Right kidney (tissue), 9 donors: ENCODE measurements around the gene AKNA.

Source experiments
- DNase-seq: peaks from one replicate; pipeline ENCODE4 v3.0.0-alpha.2; 2016
- long read RNA-seq, 8 donors: transcript quantifications; one replicate each; lab custom pipeline, GENCODE V29; 2026

The AKNA gene, protein sequence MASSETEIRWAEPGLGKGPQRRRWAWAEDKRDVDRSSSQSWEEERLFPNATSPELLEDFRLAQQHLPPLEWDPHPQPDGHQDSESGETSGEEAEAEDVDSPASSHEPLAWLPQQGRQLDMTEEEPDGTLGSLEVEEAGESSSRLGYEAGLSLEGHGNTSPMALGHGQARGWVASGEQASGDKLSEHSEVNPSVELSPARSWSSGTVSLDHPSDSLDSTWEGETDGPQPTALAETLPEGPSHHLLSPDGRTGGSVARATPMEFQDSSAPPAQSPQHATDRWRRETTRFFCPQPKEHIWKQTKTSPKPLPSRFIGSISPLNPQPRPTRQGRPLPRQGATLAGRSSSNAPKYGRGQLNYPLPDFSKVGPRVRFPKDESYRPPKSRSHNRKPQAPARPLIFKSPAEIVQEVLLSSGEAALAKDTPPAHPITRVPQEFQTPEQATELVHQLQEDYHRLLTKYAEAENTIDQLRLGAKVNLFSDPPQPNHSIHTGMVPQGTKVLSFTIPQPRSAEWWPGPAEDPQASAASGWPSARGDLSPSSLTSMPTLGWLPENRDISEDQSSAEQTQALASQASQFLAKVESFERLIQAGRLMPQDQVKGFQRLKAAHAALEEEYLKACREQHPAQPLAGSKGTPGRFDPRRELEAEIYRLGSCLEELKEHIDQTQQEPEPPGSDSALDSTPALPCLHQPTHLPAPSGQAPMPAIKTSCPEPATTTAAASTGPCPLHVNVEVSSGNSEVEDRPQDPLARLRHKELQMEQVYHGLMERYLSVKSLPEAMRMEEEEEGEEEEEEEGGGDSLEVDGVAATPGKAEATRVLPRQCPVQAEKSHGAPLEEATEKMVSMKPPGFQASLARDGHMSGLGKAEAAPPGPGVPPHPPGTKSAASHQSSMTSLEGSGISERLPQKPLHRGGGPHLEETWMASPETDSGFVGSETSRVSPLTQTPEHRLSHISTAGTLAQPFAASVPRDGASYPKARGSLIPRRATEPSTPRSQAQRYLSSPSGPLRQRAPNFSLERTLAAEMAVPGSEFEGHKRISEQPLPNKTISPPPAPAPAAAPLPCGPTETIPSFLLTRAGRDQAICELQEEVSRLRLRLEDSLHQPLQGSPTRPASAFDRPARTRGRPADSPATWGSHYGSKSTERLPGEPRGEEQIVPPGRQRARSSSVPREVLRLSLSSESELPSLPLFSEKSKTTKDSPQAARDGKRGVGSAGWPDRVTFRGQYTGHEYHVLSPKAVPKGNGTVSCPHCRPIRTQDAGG (N-terminal part only)
- long read RNA-seq, donor 1, result 0 reads
- long read RNA-seq, donor 2, result 0 reads
- long read RNA-seq, donor 3, result 0 reads
- long read RNA-seq, donor 4, result 0 reads
- long read RNA-seq, donor 5, result 0 reads
- long read RNA-seq, donor 6, partial matches to known transcripts, result 0 of 1 reads
- long read RNA-seq, donor 6, other reads (novel, unspliced or antisense), result 0 of 1 reads
- long read RNA-seq, donor 7, partial matches to known transcripts, result 17 of 19 reads
- long read RNA-seq, donor 7, other reads (novel, unspliced or antisense), result 0 of 19 reads
- long read RNA-seq, donor 8, result 0 reads

GRCh38 chr9:114387680-114388356 lies at the start of gene AKNA:
AKNA (minus strand) TSS chr9:114387982; CDS start chr9:114381333, 6,649 bp downstream.
- DNase-seq, result peak; percentile 85

GRCh38 chr9:114437401-114437893 lies 49.7 kb upstream of the AKNA start:
- no peak for DNase-seq

- peak; percentile 37 for DNase-seq
These were observed 47.1 kb upstream of the AKNA start for GRCh38 chr9:114434878-114435311.

- DNase-seq, result no peak
These were observed 46.0 kb upstream of the AKNA start for GRCh38 chr9:114433720-114434255.

DNA sequence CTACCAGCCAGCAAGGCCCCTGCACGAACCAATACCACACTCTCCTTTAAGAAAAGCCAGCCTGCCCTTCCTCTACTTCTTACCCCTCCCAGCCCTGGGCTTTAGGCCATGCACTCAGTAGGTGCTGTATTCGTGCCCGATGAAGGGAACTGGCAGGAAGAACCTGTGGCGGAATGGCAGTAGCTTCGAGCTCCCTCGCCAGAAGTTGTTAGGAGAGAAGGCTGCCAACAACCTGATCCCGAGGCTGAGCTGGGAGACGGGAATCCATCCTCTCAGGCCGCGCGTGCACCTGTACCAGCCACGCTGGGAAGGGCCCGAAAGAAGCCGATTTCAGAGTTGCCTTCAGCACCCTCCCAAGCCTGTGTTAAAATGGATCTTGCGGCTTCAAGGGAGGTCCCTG lies 45.3 kb upstream of the AKNA start:
- DNase-seq, result no peak

DNA sequence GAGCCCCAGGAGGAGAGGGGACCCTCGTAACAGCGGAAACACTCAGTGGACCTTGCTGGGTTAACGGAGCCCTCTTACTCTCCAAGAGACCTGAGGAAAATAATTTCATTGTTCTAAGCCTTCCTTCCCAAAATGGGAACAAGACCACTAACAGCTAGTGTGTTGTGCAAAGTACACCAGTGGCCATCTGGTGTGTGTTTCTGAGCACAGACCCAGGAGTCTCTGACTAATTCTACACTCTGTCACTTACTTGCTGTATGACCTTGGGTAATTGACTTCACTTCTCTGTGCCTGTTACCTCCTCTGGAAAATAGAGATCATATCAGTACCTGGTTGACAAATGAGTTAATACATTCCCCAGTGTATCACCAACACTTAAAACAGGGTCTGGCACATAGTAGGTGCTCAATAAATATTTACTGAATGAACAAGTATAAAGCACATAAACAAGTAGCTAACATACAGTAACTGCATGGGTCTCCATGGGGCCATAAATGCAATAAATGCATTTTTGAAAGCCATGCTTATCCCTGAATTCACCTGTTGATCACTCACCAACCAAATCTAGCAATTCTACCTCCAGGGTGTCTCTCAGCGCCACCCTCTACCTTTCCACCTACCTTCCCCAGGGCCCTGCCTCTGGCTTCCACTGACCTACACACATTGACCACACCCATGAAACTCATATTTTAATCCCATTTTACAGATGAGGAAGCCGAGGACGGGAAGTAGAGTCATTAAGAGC lies 44.7 kb upstream of the AKNA start:
- no peak for DNase-seq

GRCh38 chr9:114431770-114432169 lies 44.0 kb upstream of the AKNA start:
- DNase-seq, result no peak

DNA sequence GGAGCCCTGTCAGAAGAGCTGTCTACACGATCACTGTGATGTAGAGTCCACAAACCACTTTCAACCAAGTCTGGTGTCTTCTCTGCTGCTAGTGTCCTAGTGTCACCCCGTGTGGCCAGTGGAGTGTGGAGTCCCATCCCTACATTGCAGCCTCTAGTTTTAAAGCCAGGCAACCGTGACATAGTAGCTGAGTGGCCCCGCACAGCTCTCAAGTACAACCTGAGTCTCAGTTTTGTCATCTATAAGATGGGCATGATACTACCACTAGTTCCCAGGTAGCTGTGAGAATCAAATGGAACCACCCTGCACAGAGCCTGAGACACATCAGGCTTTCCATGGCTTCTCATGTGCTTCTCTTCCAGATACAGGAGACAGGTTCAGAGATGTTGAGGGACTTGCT lies 43.2 kb upstream of the AKNA start:
- no peak for DNase-seq

GRCh38 chr9:114430457-114430856 lies 42.7 kb upstream of the AKNA start:
- DNase-seq, result no peak

DNA sequence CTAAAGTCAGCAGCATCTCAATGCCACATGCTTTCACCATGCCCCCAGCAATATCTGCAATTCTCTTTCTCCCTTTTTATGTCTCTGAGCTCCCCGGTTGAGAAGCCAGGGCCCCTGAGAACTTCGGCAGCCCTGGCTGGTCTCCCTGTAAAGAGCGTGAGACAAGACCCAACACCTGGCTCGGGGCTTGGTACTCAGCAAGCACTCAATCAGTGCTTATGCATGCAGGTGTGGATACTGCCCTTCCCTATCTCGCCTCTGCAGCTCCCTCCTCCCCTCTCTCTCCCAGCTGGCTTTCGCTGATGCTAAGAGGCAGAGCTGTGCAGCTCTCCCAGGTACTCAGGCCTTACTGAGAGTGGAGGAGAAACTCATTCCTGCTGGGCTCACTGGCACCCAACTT lies 41.7 kb upstream of the AKNA start:
- no peak for DNase-seq

GRCh38 chr9:114428466-114428865 lies 40.7 kb upstream of the AKNA start:
- no peak for DNase-seq

- no peak for DNase-seq
These were observed 39.9 kb upstream of the AKNA start for GRCh38 chr9:114427644-114428043.

GRCh38 chr9:114426046-114426948 lies 38.5 kb upstream of the AKNA start:
- DNase-seq, result no peak

DNA sequence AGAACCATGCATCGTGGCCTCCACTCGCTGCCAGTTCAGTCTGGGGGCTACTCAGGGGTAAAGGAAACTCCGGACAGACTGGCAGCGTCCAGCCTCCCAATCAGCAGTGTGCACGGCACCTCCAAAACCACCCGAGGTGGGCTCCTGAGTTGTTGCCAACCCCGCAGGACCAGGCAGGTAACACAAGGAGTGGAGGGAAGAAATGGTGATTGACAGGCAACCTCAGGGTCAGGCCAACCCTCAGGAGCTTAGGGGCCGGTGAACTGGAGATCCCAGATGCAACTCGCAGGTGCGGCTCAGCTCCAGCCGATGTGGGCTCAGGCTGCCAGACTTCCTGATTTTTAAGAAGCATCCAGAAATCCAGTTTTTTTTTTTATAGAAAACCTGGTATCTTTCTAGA lies 37.3 kb upstream of the AKNA start:
- DNase-seq, result no peak

DNA sequence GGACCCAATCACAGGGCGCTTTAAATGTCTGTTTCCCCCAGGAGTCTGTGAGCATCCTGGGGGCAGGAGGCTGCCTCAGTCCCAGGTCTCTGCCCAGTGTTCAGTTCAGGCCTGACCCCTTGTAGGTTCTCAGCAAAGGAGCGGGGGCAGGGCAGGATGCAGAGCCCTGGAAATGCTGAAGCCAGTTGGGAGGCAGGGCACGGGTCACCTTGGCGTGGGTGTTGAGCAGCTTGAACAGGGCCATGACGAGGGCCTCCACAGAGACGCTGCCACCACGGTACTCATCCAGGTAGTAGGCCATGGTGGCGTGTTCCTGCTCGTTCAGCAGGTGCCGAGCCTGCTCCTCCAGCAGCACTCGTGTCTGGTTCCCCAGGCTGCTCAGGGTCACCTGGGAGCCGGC lies 36.3 kb upstream of the AKNA start:
- DNase-seq, result no peak

GRCh38 chr9:114423181-114423580 lies 35.4 kb upstream of the AKNA start:
- no peak for DNase-seq

DNA sequence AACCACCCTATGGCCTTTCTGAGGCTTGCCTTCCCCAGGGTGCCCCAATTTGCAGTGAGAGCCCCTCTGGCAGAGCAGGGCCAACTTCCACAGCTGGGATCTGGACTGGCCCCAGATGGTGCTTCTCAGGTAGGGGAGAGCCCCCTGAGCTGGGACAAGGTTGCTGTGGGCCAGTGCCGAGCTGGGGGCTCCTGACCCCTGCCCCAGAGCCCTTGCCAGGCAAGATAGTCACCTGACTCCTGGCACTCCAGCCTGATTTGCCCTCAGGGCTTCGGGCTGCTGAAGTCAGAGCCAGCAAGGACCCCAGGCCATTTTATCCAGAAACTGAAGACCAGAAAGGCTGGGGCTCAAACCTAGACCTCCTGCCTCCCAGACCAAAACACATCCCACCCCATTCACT lies 33.4 kb upstream of the AKNA start:
- DNase-seq, result no peak

- DNase-seq, result no peak
These were observed 32.0 kb upstream of the AKNA start for GRCh38 chr9:114419796-114420195.

DNA sequence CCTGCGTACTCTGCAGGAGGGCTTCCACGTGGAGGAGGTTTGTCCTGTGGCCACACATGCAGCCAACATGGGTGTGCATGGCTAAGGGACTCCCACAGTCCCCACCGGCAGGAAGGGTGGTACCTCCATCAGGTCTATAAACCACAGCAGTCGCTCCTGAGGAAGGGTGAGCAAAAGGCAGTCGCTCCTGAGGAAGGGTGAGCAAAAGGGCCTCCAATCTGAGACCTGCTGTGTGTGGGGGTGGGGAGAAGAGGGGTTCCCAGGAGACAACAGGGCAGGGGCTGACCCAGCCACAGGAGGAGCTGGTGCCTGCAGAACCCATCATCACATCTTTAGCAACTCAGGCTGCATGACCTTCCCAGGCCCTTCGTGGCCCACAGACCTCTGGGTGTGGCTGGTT lies 30.3 kb upstream of the AKNA start:
- DNase-seq, result no peak
